WTC11 (cell line): ENCODE data around the gene RPL7L1.

Experiments
- ATF2 ChIP-seq: sonication (generic); formaldehyde crosslinking; IDR thresholded peaks from 2 replicates; pipeline ENCODE4 v1.8.1; 2022; ENCODE audit warnings: low read depth, missing genetic modification reagents, borderline replicate concordance
- CBFB ChIP-seq: sonication (generic); formaldehyde crosslinking; IDR thresholded peaks from 2 replicates; pipeline ENCODE4 v1.8.1; 2022; ENCODE audit warnings: mild to moderate bottlenecking, low read depth, missing genetic modification reagents
- CTCF ChIP-seq: fragments of 200-600 bp; IDR thresholded peaks from 2 replicates; pipeline ENCODE4 v1.8.0; 2022; ENCODE audit warnings: antibody characterized with exemption
- E2F4 ChIP-seq: sonication (generic); formaldehyde crosslinking; IDR thresholded peaks from 2 replicates; pipeline ENCODE4 v1.8.1; 2022; ENCODE audit warnings: low read depth, mild to moderate bottlenecking, moderate library complexity, missing genetic modification reagents, borderline replicate concordance
- IRF1 ChIP-seq: sonication (generic); formaldehyde crosslinking; IDR thresholded peaks from 2 replicates; pipeline ENCODE4 v1.8.0; 2023; ENCODE audit warnings: missing genetic modification reagents
- JUN ChIP-seq: sonication (generic); formaldehyde crosslinking; IDR thresholded peaks from 2 replicates; pipeline ENCODE4 v1.8.0; 2023; ENCODE audit warnings: mild to moderate bottlenecking, missing genetic modification reagents
- TCF7 ChIP-seq: sonication (generic); formaldehyde crosslinking; IDR thresholded peaks from 2 replicates; pipeline ENCODE4 v1.8.0; 2022; ENCODE audit warnings: mild to moderate bottlenecking, low read depth, missing genetic modification reagents, moderate library complexity
- ZBTB21 ChIP-seq: sonication (generic); formaldehyde crosslinking; IDR thresholded peaks from 2 replicates; pipeline ENCODE4 v1.8.1; 2023; ENCODE audit warnings: mild to moderate bottlenecking, missing genetic modification reagents, borderline replicate concordance
- ZNF416 ChIP-seq: fragments of 250-450 bp; sonication (Bioruptor Pico); IDR thresholded peaks from 2 replicates; pipeline ENCODE4 v1.9.0; 2021; ENCODE audit warnings: mild to moderate bottlenecking, inconsistent platforms
- ZNF423 ChIP-seq: fragments of 250-450 bp; sonication (Bioruptor Pico); IDR thresholded peaks from 2 replicates; pipeline ENCODE4 v2.1.2; 2022; ENCODE audit warnings: mild to moderate bottlenecking, moderate library complexity

GRCh38 chr6:42925248-42925857 is 45.9 kb downstream of the RPL7L1 start:
- TF ChIP-seq IRF1 (CRISPR knock-in tag) (no peak), CTCF (no peak), JUN (CRISPR knock-in tag) (no peak), ZNF423 (CRISPR knock-in tag) (no peak), CBFB (CRISPR knock-in tag) (no peak), ZNF416 (CRISPR knock-in tag) (no peak), ATF2 (CRISPR knock-in tag) (no peak), TCF7 (CRISPR knock-in tag) (no peak), E2F4 (CRISPR knock-in tag) (no peak), ZBTB21 (CRISPR knock-in tag) (no peak)
